HEK293 (cell line): ENCODE results near the gene AMER2.

ENCODE experiments used
- BCL6B ChIP-seq: fragments of 450-650 bp; formaldehyde crosslinking; IDR thresholded peaks from 2 replicates; pipeline ENCODE4 v1.5.1; 2017; ENCODE audit warnings: missing biosample characterization, missing genetic modification characterization
- CTCF ChIP-seq: fragments of 450-650 bp; formaldehyde crosslinking; IDR thresholded peaks from 2 replicates; pipeline ENCODE4 v1.5.1; 2016; ENCODE audit warnings: missing biosample characterization, missing genetic modification characterization
- ZBTB1 ChIP-seq: fragments of 450-650 bp; formaldehyde crosslinking; IDR thresholded peaks from 2 replicates; pipeline ENCODE4 v1.5.1; 2016; ENCODE audit warnings: missing biosample characterization, missing genetic modification characterization
- ZEB2 ChIP-seq: fragments of 450-650 bp; formaldehyde crosslinking; IDR thresholded peaks from 2 replicates; pipeline ENCODE4 v1.5.1; 2016; ENCODE audit warnings: missing biosample characterization, missing genetic modification characterization
- ZNF146 ChIP-seq: fragments of 450-650 bp; formaldehyde crosslinking; IDR thresholded peaks from 2 replicates; pipeline ENCODE4 v1.5.1; 2016; ENCODE audit warnings: missing biosample characterization, missing genetic modification characterization
- TF ChIP-seq, protein P1 (sequence below): fragments of 450-650 bp; formaldehyde crosslinking; IDR thresholded peaks from 2 replicates; pipeline ENCODE4 v1.5.1; 2016; ENCODE audit warnings: missing biosample characterization, missing genetic modification characterization

DNA sequence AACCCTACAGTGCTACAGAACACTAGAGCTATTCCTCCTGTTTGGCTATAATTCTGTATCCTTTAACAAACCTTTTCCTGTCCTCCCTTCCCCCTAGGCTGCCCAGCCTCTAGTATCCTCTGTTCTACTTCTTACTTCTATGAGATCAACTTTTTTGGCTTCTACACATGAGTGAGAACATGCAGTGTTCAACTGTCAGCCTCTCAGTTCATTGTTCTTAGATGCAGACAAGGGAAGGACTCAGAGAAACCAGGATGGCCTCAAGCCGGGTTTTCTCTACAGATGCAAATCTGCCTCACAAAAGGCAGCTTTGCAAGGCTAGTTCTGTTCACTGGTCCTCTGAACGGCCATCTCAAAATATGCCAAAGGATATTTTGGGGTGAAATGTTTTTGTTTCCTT lies 18.4 kb downstream of the AMER2 start:
- TF ChIP-seq BCL6B (tag by site-specific recombination) = no peak
- no peak for TF ChIP-seq ZNF146 (tag by site-specific recombination)
- no peak for TF ChIP-seq ZEB2 (tag by site-specific recombination)
- TF ChIP-seq CTCF (tag by site-specific recombination) = no peak
- TF ChIP-seq, protein P1, sequence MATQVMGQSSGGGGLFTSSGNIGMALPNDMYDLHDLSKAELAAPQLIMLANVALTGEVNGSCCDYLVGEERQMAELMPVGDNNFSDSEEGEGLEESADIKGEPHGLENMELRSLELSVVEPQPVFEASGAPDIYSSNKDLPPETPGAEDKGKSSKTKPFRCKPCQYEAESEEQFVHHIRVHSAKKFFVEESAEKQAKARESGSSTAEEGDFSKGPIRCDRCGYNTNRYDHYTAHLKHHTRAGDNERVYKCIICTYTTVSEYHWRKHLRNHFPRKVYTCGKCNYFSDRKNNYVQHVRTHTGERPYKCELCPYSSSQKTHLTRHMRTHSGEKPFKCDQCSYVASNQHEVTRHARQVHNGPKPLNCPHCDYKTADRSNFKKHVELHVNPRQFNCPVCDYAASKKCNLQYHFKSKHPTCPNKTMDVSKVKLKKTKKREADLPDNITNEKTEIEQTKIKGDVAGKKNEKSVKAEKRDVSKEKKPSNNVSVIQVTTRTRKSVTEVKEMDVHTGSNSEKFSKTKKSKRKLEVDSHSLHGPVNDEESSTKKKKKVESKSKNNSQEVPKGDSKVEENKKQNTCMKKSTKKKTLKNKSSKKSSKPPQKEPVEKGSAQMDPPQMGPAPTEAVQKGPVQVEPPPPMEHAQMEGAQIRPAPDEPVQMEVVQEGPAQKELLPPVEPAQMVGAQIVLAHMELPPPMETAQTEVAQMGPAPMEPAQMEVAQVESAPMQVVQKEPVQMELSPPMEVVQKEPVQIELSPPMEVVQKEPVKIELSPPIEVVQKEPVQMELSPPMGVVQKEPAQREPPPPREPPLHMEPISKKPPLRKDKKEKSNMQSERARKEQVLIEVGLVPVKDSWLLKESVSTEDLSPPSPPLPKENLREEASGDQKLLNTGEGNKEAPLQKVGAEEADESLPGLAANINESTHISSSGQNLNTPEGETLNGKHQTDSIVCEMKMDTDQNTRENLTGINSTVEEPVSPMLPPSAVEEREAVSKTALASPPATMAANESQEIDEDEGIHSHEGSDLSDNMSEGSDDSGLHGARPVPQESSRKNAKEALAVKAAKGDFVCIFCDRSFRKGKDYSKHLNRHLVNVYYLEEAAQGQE (tag by site-specific recombination) = no peak
- TF ChIP-seq ZBTB1 (tag by site-specific recombination) = no peak
